Gastrocnemius medialis (tissue), 4 donors: ENCODE results near the gene DOK1.
"Not testable (repeated sequence)": the region's sequence is repeated elsewhere in the genome, so short reads cannot be mapped to it uniquely, and the experiment has no call there.

Experiments
- POLR2A ChIP-seq, 2 donors: fragments of 450-650 bp; IDR thresholded peaks; one replicate each; pipeline ENCODE4 v1.6.1; 2017; ENCODE audit warnings: antibody characterized with exemption in 2 of 2, mild to moderate bottlenecking in 2 of 2, moderate library complexity in 2 of 2
- TF ChIP-seq, protein P1 (sequence below), 5 experiments: fragments of 450-650 bp in 3 of 5; fragments of 200-600 bp in 2 of 5; sonication (generic) in 2 of 5; IDR thresholded peaks in 4 of 5; conservative IDR thresholded peaks in 1 of 5; 1 replicate in 4 of 5; 2 replicates in 1 of 5; pipeline ENCODE4 v1.5.1; 2016 to 2019; ENCODE audit warnings: antibody characterized with exemption in 5 of 5, mild to moderate bottlenecking in 3 of 5, moderate library complexity in 3 of 5

DNA sequence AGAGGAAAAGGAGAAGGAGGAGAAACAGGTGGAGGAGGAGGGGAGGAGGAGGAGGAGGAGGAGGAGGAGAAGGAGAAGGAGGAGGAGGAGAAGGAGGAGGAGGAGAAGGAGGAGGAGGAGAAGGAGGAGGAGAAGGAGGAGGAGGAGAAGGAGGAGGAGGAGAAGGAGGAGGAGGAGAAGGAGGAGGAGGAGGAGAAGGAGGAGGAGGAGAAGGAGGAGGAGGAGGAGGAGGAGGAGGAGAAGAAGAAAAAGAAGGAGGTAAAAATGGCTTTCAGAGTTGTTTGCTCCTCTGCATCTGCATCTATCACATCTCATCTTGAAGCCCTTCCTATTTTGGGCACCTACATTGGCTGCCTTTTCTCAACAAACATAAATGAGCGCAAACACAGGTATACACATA lies 6.5 kb downstream of the DOK1 start:
- TF ChIP-seq, protein P1, sequence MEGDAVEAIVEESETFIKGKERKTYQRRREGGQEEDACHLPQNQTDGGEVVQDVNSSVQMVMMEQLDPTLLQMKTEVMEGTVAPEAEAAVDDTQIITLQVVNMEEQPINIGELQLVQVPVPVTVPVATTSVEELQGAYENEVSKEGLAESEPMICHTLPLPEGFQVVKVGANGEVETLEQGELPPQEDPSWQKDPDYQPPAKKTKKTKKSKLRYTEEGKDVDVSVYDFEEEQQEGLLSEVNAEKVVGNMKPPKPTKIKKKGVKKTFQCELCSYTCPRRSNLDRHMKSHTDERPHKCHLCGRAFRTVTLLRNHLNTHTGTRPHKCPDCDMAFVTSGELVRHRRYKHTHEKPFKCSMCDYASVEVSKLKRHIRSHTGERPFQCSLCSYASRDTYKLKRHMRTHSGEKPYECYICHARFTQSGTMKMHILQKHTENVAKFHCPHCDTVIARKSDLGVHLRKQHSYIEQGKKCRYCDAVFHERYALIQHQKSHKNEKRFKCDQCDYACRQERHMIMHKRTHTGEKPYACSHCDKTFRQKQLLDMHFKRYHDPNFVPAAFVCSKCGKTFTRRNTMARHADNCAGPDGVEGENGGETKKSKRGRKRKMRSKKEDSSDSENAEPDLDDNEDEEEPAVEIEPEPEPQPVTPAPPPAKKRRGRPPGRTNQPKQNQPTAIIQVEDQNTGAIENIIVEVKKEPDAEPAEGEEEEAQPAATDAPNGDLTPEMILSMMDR (IDR thresholded peaks at IDR 0.05 in 4 of 5, conservative IDR thresholded peaks at IDR 0.05 in 1 of 5) = not testable (repeated sequence)
- TF ChIP-seq POLR2A (IDR thresholded peaks at IDR 0.05) = not testable (repeated sequence)
